PC-9 (cell line): ENCODE measurements around the gene CNIH3. TPM values are rescaled to one million over a fixed set of nuclear protein-coding genes. Genes with fewer than 3 reads are reported as not detected.
A peak's percentile ranks its signal among the peaks of the same experiment; 100 is the strongest.

Source experiments
- BruUV-seq: library from RNA; stranded (reverse); fragments of 400-500 nt; replicated peaks from 2 replicates; lab custom pipeline; 2021; lab: Mats Ljungman, UMichigan
- CTCF ChIA-PET: fragments of 300-600 bp; sonication (Branson Sonifier 250); formaldehyde crosslinking; loops from one replicate; lab custom pipeline; 2022; ENCODE audit warnings: antibody characterized with exemption; lab: Charles Lee
- POLR2A ChIA-PET: fragments of 300-600 bp; sonication (Branson Sonifier 250); formaldehyde crosslinking; loops from one replicate; lab custom pipeline; 2022; ENCODE audit warnings: antibody characterized with exemption; ENCODE audit not compliant: unreplicated experiment; lab: Charles Lee
- DNase-seq, 2 experiments: peaks; one replicate each; pipeline versions ENCODE4 v3.0.0 to v3.0.0-alpha.2; 2015 to 2022; ENCODE audit warnings: mixed read lengths in 1 of 2
- H2AFZ ChIP-seq: fragments of 200-600 bp; sonication (generic); 2 replicates; pipeline ENCODE4 v1.8.1; 2017; ENCODE audit warnings: antibody characterized with exemption
- H3F3A ChIP-seq: fragments of 200-600 bp; sonication (generic); 2 replicates; pipeline ENCODE4 v1.8.1; 2017; ENCODE audit warnings: antibody characterized with exemption, mild to moderate bottlenecking, low read depth; ENCODE audit not compliant: insufficient read depth
- H3K27ac ChIP-seq: fragments of 200-600 bp; sonication (generic); 2 replicates; pipeline ENCODE4 v1.6.1; 2016; ENCODE audit warnings: mixed run types
- H3K27me3 ChIP-seq: fragments of 200-600 bp; sonication (generic); 2 replicates; pipeline ENCODE4 v1.6.1; 2016; ENCODE audit warnings: low read depth, mixed run types; ENCODE audit not compliant: insufficient read depth
- H3K36me3 ChIP-seq: fragments of 200-600 bp; sonication (generic); 2 replicates; pipeline ENCODE4 v1.6.1; 2016; ENCODE audit warnings: low read depth, mixed run types
- H3K4me1 ChIP-seq: fragments of 200-600 bp; sonication (generic); replicated peaks from 2 replicates; pipeline ENCODE4 v1.6.1; 2016; ENCODE audit warnings: mixed run types; ENCODE audit not compliant: insufficient read depth
- H3K4me2 ChIP-seq: fragments of 200-600 bp; sonication (generic); 2 replicates; pipeline ENCODE4 v1.6.1; 2017; ENCODE audit warnings: mixed run types
- H3K4me3 ChIP-seq: fragments of 200-600 bp; sonication (generic); 2 replicates; pipeline ENCODE4 v1.6.1; 2016; ENCODE audit warnings: mixed run types
- H3K79me2 ChIP-seq: fragments of 200-600 bp; sonication (generic); 2 replicates; pipeline ENCODE4 v1.6.1; 2017; ENCODE audit warnings: low read depth, mixed run types
- H3K9me2 ChIP-seq: fragments of 200-600 bp; sonication (generic); 2 replicates; pipeline ENCODE4 v1.8.1; 2017; ENCODE audit warnings: mild to moderate bottlenecking; ENCODE audit not compliant: insufficient read depth
- H3K9me3 ChIP-seq: fragments of 200-600 bp; sonication (generic); 2 replicates; pipeline ENCODE4 v1.8.1; 2016; ENCODE audit warnings: low read depth; ENCODE audit not compliant: insufficient read depth
- H4K20me1 ChIP-seq: fragments of 200-600 bp; sonication (generic); 2 replicates; pipeline ENCODE4 v1.8.1; 2017; ENCODE audit not compliant: insufficient read depth
- EZH2 ChIP-seq: fragments of 200-600 bp; sonication (generic); IDR thresholded peaks from 2 replicates; pipeline ENCODE4 v1.8.0; 2017; ENCODE audit warnings: antibody characterized with exemption, low read depth
- intact Hi-C: fragments of 100-400 bp; cut with micrococcal nuclease; formaldehyde crosslinking; loops from one replicate; pipeline ENCODE4 v1.10.0; 2022; ENCODE audit not compliant: unreplicated experiment
- total RNA-seq: library from RNA; stranded (reverse); gene quantifications from 2 replicates; pipeline ENCODE4 v1.2.3, GENCODE V29; 2021
- TF ChIP-seq, protein P1 (sequence below): fragments of 200-600 bp; sonication (generic); conservative IDR thresholded peaks from 2 replicates; pipeline ENCODE4 v1.6.1; 2017; ENCODE audit warnings: mixed run types, antibody characterized with exemption, mild to moderate bottlenecking, moderate library complexity

CNIH3 gene
- total RNA-seq, 1 experiment from 2014 or later = 8.4 TPM

DNA sequence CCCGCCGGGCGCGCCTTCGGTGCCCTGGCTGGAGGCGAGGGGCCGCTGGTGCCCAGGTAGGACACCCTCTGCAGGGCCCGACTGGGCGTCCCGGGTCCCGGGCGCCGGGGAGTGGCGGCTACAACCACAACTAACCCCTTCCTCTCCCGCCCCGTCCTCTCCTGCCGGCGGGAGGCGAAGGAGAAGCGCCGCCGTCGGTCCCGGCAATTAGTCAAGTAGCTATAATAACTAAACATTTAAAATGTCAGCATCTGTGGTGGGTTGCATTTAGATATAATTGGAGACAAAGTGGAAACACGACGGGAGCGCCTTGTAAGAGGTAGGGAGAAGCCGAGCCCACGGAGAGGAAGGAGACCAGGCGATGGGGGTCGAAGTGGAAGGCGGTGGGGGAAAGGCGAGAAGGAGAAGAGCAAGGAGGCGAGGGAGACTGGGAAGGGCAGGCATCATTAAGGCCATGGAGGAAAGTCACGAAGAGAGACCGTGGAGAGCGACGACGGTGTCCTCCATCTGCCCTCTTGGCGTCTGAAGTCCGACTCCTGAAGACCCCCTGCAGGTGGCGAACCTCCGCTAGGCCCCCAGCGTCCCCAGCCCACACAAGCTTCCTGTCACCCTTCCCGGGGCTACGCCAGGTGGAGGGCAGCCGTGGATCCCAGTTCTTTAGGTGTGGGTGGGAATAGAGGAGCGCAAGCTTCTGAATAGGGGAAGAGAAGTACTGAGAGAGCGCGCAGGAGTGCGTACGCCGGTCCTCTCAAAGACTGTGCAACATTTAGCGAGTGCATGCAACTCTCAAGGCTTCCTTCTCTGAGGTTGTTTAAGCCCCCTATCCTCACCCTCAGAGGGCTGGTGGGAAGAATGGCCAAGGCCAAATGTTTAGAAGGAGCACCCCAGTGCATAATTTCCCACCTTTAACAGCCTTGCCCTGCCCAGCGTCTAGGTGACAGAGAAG is 1.6 kb downstream of the CNIH3 start:
- BruUV-seq = no TSS peak
- ChIA-PET POLR2A (interaction anchor here (0.8 kb wide), 1 partner anchor 77 kb away, joined by 5 read pairs; no protein-coding TSS in a partner anchor), CTCF (interaction anchor here (0.6 kb wide), 1 partner anchor 8 kb away, joined by 3 read pairs; no protein-coding TSS in a partner anchor)
- H3K4me2 ChIP-seq = peak overlapping the region; percentile 93
- H3K4me1 ChIP-seq = peaks cover 45% of the 10 kb centered on the region
- intact Hi-C loops = loop anchor here (1.0 to 5.0 kb wide), 3 partner anchors 19 to 104 kb away; no protein-coding TSS in a partner anchor
- H3K9me3 ChIP-seq = no peaks in the 10 kb centered on the region
- peaks cover 64% of the 10 kb centered on the region for H3K79me2 ChIP-seq
- no peaks in the 10 kb centered on the region for H3K36me3 ChIP-seq
- H3K9me2 ChIP-seq = no peaks in the 10 kb centered on the region
- peak overlapping the region; percentile 87 for H3K4me3 ChIP-seq
- peaks cover 16% of the 10 kb centered on the region for H4K20me1 ChIP-seq
- no peak overlapping the region for H3K27ac ChIP-seq
- peaks cover 17% of the 10 kb centered on the region; the same call in 1 of the 2 replicates for H3F3A ChIP-seq
- TF ChIP-seq, protein P1, sequence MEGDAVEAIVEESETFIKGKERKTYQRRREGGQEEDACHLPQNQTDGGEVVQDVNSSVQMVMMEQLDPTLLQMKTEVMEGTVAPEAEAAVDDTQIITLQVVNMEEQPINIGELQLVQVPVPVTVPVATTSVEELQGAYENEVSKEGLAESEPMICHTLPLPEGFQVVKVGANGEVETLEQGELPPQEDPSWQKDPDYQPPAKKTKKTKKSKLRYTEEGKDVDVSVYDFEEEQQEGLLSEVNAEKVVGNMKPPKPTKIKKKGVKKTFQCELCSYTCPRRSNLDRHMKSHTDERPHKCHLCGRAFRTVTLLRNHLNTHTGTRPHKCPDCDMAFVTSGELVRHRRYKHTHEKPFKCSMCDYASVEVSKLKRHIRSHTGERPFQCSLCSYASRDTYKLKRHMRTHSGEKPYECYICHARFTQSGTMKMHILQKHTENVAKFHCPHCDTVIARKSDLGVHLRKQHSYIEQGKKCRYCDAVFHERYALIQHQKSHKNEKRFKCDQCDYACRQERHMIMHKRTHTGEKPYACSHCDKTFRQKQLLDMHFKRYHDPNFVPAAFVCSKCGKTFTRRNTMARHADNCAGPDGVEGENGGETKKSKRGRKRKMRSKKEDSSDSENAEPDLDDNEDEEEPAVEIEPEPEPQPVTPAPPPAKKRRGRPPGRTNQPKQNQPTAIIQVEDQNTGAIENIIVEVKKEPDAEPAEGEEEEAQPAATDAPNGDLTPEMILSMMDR = no peak
- no peak for TF ChIP-seq EZH2
- H3K27me3 ChIP-seq = no peaks in the 10 kb centered on the region
- DNase-seq = no peak
- peak overlapping the region; percentile 94 for H2AFZ ChIP-seq

DNA sequence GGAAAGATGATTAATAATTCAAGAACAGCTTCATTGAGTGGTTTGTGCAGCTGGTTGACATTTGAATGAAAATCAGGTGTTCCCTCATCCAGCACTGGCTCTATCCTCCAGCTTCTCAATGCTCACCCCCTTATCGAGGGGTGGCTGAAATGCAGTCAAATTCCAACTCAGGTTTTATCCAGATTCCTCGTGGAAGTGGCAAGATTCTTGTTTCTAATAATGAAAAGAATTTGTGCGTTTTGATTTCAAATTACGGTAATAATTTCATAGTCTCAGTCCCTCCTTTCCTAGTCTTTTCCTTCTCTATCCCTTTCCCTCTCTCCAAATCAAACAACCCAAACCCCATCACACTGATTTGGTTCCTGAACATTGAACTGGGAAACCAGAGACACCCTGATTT is 3.1 kb downstream of the CNIH3 start:
- intact Hi-C loops = loop anchor here (5.0 kb wide), 1 partner anchor 33 kb away; no protein-coding TSS in a partner anchor
- Histone ChIP-seq H3F3A (peaks cover 17% of the 10 kb centered on the region; the same call in 1 of the 2 replicates), H3K27me3 (no peaks in the 10 kb centered on the region), H3K4me1 (peaks cover 61% of the 10 kb centered on the region), H3K9me2 (no peaks in the 10 kb centered on the region), H3K27ac (no peak overlapping the region), H3K36me3 (0 out of 2 replicates have a peak, but pooled peaks cover under 1% of the 10 kb centered on the region), H3K9me3 (no peaks in the 10 kb centered on the region), H3K4me3 (peak overlapping the region; percentile 87), H3K4me2 (peak overlapping the region; percentile 93), H3K79me2 (peaks cover 74% of the 10 kb centered on the region), H4K20me1 (peaks cover 19% of the 10 kb centered on the region), H2AFZ (no peak overlapping the region)
- no peak for DNase-seq
- TF ChIP-seq, protein P1 = no peak
- POLR2A ChIA-PET = no interaction called here
- no TSS peak for BruUV-seq
- CTCF ChIA-PET = interaction anchor here (0.7 kb wide), 1 partner anchor 13 kb away, joined by 3 read pairs; no protein-coding TSS in a partner anchor

DNA sequence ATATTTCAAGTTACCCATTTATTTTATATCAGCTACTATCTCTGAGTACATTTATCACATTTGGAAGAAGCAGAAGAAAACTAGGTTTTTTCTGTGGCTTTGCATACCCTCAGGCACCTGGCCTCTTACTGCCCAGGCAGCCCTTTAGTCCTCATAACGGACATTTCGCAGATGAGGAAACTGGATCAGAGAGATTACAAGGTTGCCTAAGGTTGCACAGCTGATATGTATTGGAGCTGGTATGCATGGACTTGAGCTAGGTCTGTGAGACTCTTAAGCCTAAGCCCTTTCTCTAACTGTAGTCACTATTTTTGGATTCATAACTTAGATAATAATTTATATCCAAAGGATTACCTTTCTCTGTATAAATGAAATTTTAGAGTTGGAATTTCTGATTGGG is 4.0 kb downstream of the CNIH3 start:
- Histone ChIP-seq H3K9me3 (no peaks in the 10 kb centered on the region), H3K4me3 (peak overlapping the region; percentile 87; the same call in 1 of the 2 replicates), H3K4me1 (peaks cover 62% of the 10 kb centered on the region), H3F3A (peaks cover 15% of the 10 kb centered on the region; the same call in 1 of the 2 replicates), H3K27me3 (no peaks in the 10 kb centered on the region), H4K20me1 (peaks cover 19% of the 10 kb centered on the region), H3K79me2 (peaks cover 79% of the 10 kb centered on the region), H3K27ac (no peak overlapping the region), H3K9me2 (no peaks in the 10 kb centered on the region), H3K4me2 (peak overlapping the region; percentile 93), H3K36me3 (0 out of 2 replicates have a peak, but pooled peaks cover 8% of the 10 kb centered on the region), H2AFZ (no peak overlapping the region)
- POLR2A ChIA-PET = no interaction called here
- no TSS peak for BruUV-seq
- no peak for TF ChIP-seq EZH2
- TF ChIP-seq, protein P1 = no peak
- intact Hi-C loops = no loop called here
- no peak for DNase-seq
- CTCF ChIA-PET = no interaction called here
